Measurements from ENCODE around the gene ZNF575.

The ZNF575 gene

DNA sequence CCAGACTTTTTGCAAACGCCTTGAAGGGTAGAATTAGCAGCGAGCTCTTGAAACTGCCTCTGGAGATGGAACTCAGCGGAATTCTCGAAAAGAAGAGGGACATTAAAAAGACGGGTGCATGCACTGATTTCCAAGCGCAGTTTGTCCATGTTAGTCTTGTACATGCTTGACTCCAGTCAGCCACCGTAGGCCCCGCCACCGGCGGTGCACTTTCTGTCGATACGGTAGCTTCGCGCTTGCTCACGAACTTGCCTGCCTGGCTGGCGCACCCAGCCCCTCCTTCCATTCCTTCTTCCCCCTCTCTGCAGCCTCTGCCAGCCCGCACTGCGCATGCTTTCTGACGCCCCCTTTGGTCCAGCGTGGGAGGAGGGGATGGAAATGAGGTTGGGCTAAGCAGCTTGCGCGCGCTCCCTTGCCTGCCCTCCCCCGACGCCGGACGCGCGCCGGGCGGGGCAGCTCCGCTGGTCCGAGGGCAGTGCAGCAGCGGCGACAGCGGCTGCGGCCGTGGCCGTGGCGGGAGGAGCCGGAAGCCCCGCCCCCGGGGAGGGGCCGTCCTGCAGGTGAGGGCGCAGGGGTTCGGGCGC lies at the start of gene ZNF575:
Gene ZNF575, plus strand, starts transcription at position 227 of the 584 bp plus-strand sequence. CDS start 1,235 bp downstream, outside the sequence.
- peak; percentile 88 to 89 for DNase-seq

DNA sequence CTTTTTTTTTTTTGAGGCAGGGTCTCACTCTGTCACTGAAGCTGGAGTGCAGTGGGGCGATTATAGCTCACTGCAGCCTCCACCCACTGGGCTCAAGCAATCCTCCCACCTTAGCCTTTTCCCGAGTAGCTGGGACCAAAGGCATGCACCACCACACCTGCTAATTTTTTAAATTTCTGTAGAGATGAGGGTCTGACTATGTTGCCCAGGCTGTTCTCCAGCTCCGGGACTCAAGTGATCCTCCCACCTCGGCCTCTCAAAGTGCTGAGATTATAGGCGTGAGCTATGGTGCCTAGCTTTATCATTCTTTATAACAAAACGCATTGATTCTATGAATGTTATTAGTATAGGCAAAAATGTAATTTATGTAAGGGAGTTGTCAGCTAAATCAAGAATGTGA lies 49.7 kb upstream of the ZNF575 start:
- DNase-seq, result no peak

DNA sequence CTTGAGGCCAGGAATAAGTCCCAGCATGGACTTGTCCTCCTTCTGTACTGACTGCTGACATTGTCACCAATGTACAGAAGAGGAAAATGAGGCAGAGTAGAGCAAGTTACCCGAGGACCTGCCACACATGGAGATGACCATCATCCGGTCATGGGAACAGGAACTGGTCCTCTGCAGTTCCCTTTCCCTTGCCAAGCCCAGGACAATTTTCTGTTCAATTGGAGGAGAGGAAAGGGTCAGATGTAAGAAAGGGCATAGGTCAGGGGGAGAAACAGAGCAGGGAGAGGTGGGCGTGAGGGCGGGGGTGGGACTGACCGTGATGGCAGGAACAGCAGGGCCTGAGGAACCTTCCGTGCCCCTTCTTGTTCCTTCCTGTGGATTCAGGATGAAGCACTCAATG lies 47.0 kb upstream of the ZNF575 start:
- DNase-seq, result no peak

- DNase-seq, result no peak
These were observed 46.6 kb upstream of the ZNF575 start for GRCh38 chr19:43486412-43486811.

- DNase-seq, result no peak
These were observed 44.8 kb upstream of the ZNF575 start for GRCh38 chr19:43488179-43488578.

DNA sequence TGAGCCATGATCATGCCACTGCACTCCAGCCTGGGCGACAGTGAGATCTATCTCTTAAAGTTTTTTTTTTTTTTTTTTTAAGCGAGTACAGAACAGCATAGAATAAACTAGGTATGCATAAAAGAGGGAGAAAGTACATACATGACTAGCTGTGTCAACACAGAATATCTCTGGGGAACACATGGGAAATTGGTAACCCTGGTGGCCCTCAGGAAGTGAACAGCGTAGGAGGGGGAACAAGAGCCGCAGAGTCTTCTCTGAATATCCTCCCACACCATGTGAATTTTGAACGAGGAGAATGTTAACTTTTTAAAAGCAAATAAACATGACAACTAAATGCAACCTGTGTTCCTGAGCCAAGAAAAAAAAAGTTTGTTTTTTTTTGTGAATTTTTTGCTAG lies 43.7 kb upstream of the ZNF575 start:
- DNase-seq, result no peak

GRCh38 chr19:43489979-43490599 lies 42.9 kb upstream of the ZNF575 start:
- DNase-seq, result no peak

GRCh38 chr19:43490759-43491158 lies 42.2 kb upstream of the ZNF575 start:
- DNase-seq, result no peak

DNA sequence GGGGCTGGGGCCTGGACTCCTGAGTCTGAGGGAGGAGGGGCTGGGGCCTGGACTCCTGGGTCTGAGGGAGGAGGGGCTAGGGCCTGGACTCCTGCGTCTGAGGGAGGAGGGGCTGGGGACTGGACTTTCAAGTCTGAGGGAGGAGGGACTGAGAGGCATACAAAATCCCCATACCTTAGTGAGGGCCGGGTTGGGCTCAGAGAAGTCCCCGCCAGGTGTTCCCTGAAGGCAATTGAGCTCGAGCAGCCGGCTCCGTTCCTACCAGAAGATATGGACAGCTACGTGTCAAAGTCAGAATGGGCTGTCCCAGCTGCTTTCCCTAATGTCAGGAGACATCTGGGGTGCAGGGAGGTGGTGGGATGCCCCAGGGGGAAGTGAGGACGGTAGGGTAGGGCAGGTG lies 37.9 kb upstream of the ZNF575 start:
- no peak for DNase-seq

GRCh38 chr19:43496960-43497359 lies 36.0 kb upstream of the ZNF575 start:
- DNase-seq, result no peak

DNA sequence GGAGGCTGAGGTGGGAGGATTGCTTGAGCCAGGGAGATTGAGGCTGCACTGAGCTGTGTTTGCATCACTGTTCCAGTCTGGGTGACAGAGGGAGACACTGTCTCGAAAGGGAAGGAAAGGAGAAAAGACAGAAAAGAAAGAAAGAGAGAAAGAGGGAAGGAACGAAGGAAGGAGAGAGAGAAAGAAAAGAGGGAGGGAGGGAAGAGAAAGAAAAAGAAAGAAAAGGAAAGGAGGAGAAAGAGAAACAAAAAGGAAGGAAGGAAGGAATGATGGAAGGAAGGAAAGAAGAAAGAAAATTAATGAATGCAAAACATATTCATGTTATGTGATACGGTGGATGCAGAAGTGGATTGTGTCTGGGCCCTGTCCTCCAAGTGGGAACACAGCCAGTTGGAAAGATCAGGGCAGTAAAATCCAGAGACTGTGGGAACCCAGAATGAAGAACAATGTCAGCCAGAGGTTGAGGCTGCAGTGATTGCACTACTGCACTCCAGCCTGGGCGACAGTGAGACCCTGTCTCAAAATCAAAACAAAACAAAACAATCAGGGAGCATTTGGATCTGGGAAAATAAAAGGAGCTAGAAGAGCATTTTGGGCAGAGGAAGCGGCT lies 34.6 kb upstream of the ZNF575 start:
- no peak for DNase-seq

DNA sequence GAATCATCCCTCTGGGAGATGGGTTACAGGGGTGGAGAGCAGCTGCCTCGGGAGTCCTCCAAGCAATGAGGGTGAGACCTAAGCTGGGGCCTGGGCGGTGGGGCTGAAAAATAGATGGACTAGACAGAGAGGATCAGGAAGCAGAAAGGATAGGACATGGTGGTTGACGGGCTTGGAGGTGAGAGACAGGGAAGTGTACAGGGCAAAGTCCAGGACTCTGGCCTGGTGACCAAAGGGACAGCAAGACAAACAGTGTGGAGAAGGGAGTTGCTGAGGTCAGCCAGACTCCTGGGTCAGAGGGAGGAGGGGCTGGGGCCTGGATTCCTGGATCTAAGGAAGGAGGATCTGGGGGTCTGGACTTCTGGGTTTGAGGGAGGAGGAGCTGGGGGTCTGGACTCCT lies 33.9 kb upstream of the ZNF575 start:
- DNase-seq, result no peak

DNA sequence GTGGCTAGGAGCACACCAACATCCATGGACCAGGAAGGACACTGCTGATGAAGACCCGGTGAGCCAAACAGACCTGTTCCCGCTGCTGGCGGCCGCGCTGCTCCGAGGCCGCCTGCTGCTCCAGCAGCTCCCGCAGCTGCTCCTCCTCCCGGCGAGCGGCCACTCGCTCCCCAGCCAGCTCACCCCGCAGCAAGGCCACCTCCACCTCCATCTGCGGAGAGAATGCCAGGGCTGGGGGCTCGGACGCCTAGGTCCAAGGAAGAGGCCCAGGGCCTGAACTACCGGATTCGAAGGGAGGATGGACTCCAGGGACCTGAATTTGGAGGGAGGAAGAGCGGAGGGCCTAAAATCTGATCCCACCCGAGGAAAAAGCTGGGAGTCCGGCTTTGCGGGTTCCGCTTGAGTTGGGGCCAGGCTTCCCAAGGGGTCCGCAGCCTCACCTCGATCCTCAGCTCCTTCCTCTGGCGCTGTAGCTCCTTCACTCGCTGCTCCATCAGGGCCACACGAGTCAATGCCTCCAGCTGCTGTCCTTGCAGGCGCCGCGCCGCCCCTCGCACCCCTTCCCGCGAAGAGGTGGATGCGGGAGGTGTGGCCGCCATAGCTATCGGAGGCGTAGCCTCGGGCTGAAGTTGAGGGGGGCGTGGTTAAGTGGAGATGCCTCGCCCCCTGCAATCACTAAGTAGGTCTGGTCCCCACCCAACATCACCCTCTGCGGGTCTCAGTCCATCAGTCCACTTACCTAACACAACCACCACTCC lies 31.1 kb upstream of the ZNF575 start:
- no peak for DNase-seq

- no peak for DNase-seq
These were observed 30.5 kb upstream of the ZNF575 start for GRCh38 chr19:43502419-43502976.

GRCh38 chr19:43503501-43504425 lies 29.2 kb upstream of the ZNF575 start:
- DNase-seq, result peak; percentile 90 to 93

DNA sequence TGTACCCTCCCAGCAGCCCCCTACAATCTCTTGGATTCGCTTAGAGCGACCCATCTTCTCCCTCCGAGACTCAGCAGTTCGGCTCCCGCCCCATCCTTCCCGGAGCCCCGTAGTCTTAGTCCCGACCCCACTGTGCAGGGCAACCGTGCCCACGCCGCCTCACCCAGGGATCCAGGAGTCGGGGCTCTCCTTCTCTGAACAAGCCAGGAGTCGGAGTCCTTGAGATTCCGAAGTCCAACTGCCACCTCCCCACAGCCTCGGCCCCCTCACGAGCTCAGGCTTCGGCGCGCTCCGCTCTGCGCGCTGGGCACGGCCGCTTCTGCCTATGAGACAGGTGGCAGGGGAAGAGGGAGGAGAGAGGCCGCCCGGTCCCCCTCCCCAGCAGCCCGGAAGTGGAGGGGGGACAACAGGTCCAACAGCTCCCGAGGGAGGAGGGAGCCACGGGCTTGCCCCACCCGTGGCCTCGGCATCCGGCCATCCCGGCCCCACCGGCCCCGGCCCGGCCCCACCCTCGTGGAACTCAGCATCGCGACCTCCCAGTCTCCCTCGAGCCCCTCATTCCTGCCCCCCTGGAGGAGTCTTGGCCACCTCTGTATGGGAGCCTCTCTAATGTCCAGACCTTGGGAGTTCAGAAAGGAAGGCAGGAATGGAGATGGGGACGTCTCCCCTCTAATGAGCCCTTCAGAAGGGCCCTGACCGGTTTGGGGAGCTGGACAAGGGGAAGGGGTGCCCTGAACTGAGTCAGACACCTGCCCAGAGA lies 28.4 kb upstream of the ZNF575 start, which contains the start of gene PHLDB3:
Gene PHLDB3, minus strand, starts transcription at position 321 of the 760 bp plus-strand sequence. CDS start 628 bp downstream, outside the sequence.
- no peak for DNase-seq

DNA sequence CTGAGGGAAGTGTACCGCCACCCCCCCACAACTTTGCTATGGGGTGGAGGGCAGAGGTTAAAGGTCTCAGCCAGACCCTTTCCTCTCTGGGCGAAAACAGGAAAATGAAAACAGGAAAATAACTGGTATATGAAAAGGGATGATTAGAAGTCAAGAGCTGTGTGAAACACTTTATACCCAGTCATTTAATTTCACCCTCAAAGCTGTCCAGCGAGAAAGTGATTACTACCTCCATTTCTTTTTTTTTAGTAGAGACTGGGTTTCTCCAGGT lies 27.9 kb upstream of the ZNF575 start:
- no peak for DNase-seq

DNA sequence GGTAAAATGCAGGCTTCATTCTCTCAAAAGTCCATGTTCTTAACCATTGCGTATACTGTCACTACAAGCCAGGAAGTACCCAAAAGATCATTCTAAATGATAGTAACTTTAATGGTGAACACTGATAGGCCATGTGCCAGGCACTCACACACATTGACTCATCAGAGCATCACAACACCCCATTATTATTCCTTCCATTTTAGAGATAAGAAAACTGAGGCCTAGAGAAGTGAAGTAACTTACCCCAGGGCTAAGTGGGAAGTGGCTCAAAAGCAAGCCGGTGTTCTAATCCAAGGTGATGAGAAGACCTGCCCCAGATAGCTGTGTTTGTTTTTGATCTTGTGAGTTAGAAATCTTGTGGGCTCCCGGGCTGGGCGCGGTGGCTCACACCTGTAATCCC lies 27.0 kb upstream of the ZNF575 start:
- DNase-seq, result no peak

DNA sequence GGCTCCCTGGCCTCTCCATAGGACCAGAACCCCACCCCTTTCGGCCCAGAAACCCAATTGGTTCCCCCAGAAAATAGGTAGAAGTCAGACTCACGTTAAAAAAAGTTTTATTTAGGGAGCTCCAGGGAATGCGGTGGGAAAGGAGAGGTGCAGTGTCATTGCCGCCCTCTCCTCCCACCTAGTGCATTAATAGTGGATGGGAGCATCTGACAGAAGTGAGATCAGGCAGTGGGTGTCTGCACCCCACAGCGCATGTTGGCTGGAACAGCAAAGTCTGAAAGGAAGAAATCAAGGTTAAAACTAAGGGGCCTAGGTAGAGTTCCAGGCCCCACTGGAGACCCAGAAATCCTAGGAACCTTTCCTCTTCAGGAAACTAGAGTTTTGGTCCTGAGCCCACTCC lies 26.4 kb upstream of the ZNF575 start:
- no peak for DNase-seq

DNA sequence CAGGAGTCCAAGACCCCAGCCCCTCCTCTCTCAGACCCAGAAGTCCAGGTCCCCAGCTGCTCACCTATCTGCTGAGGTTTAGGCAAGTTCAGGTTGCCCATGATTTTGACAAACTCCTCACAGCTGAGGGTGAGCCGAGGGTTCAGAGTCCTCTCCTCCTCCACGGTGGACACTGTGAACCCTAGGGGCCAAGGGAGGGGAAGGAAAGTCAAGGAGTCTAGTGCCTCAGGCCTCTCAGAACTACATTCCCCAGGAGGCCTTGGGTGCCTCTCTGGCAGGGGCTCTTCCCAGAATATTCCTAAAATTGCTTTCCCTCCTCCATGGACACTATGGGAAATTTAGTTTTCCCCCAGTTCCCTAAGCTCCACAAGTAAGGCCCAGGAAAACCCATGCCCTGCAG lies 25.1 kb upstream of the ZNF575 start:
- no peak for DNase-seq

DNA sequence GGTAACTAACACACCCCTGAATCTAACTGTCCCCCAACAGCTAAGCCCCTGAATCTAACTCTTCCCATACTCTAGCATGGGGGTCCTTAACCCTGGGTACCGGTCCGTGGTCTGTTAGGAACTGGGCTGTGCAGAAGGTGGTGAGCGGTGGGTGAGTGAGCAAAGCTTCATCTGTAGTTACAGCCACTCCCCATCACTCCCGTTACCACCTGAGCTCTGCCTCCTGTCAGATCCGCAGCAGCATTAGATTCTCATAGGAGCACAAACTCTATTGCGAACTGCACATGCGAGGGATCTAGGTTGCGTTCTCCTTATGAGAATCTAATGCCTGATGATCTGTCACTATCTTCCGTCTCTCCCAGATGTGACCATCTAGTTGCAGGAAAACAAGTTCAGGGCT lies 22.3 kb upstream of the ZNF575 start:
- no peak for DNase-seq

DNA sequence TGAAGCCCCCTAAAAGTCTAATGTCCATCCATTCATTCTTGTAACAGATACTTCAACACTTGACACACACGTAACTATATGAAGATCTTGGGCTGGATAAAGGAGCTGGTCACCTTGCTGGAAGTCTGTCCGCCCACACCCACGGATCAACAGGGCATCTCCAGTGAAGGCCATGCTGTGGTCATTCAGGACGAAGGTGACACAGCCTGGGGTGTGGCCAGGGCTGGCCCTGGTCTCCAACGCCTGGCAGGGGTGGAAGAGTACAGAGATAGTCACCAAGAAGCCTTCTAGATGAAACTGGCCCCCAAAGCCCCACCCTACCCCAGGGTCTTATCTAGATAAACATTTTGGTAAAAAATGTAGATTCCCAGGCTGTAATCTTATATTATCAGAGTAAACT lies 21.7 kb upstream of the ZNF575 start:
- no peak for DNase-seq
